ENCODE results near the gene SNTG2. TPM values are rescaled to one million over a fixed set of nuclear protein-coding genes. Genes with fewer than 3 reads are reported as not detected.

SNTG2 gene
- polyA plus RNA-seq, 4 donors = 2.0 to 2.7 (median 2.2) TPM

DNA sequence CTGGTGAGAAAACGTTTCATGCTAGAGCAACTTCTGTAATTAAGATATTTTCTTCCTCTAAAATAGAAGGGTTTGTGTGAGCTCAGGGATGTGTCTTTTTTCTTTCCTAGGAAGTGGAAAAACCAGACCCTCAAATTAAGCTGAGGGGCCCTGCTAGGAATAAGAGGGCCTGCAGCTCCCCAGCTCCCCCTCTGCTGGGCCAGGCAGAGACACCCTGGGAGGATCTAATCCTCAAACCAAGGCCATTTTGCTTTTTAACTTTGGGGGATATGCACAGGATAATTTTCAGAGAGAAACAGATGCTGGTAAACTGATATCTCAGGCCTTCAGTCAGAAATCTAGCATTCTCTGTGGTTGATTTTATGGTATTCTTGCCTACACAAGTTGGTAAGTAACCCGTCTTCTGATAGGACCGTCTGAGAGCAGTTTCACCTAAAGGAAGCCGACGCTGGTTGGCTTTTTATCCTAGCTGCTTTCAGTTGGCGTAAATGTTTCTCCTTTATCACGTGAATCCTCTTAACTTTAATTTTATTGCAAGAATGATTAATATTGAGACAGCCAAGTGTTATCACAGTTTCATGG lies 34.8 kb downstream of the SNTG2 start:
- no peak for DNase-seq (ENCODE audit: low read depth in 4 of 4, low spot score in 3 of 4)

DNA sequence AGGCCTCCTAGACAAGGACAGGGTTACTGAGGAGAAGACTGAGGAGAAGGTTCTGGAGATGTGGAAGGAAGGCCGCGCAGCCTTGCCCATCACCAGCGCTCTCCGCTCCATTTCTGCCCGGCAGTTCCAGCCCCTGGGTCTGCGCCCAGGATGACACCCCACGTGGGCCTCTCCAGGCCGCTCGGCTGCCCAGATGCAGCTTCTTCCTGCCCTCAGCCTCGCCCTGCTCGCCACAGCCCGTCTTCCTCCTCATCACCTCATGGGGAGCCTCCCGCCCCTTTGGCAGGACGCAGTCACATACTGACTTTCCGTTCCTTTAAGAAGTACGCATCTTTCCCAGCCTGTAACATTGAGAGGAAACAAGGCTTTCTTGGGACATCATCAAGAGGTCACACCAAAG lies 37.1 kb downstream of the SNTG2 start:
- DNase-seq (ENCODE audit: low read depth in 4 of 4, low spot score in 3 of 4) = no peak

DNA sequence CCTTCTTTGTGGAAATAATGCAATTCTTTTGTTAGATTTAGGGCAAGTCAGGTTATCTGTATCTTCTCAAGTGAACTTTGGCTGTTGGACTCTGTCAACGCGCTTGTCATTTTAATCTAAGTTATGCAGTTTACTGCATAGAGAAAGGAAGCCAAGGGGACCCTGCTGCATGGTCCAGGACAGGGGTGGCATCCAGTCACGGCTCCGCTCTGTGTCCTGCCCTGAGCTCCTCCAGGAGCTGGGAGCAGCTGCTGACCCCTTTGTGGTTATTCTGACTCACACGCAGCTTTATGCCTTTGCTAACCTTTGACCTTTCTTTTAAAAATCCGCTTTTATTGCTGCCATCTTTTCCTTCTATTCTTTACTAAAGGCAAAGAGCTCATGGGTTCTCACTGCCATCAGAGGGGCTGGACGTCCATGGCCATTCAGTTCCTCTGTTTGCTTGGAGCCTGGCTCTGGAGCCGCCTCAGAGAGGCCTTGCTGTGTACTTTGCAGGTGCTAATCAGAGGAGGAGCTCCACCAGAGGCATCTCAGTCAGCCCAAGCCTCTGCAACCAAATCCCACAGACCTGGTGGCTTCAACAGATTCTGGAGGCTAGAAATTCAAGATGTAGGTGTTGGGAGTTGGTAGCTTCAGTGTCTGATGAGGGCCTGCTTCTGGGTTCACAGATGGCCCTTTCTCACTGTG lies 39.3 kb downstream of the SNTG2 start:
- DNase-seq (ENCODE audit: low read depth in 4 of 4, low spot score in 3 of 4) = no peak

DNA sequence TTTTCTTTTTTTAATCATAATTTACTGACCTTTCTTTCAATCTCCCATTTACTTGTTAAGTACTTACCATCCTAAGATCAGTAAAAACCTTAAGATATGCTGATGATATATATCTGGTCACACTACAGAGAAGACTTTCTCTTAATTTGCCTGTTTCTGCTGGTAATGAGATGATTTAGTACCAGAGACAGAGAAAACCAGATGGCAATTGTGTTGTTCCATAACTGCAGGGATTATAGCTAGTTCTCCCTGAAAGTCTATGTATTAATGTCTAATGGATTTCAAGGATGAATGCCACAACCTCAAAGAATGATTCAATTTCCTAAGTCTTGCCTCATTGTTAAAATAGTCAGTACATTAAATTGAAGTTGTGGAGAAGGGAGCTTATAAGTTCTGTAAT lies 40.3 kb downstream of the SNTG2 start:
- no peak for DNase-seq (ENCODE audit: low read depth in 4 of 4, low spot score in 3 of 4)

DNA sequence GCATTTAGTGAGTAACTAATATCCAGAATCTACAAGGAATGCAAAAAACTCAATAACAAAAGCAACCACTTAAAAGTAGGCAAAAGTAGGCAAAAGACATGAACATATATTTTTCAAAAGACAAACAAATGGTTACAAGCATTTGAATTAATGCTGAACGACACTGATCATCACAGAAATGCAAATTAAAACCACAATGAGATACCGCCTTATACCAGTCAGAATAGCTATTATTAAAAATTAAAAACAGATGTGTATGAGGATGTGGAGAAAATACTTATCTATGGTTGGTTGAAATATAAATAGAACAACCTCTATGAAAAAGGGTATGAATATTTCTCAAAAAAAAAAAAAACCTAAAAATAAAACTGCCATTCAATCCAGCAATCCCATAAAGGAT lies 51.7 kb downstream of the SNTG2 start:
- DNase-seq (ENCODE audit: low read depth in 4 of 4, low spot score in 3 of 4) = no peak

DNA sequence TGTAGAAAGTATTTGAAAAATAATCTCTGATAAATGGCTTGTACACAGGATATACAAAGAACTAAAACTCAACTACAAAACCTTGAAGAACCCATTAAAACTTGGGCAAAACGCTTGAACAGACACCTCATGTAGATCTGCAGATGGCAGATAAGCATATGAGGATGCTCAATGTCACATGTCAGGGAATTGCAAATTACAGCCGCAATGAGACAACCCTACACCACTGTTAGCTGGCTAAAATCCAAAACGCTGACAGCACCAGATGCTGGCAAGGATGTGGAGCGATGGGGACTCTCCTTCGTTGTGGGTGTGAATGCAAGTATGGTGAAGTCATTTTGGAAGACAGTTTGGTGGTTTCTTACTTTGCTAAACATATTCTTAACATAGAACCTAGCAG lies 53.7 kb downstream of the SNTG2 start:
- DNase-seq (ENCODE audit: low read depth in 4 of 4, low spot score in 3 of 4) = no peak

DNA sequence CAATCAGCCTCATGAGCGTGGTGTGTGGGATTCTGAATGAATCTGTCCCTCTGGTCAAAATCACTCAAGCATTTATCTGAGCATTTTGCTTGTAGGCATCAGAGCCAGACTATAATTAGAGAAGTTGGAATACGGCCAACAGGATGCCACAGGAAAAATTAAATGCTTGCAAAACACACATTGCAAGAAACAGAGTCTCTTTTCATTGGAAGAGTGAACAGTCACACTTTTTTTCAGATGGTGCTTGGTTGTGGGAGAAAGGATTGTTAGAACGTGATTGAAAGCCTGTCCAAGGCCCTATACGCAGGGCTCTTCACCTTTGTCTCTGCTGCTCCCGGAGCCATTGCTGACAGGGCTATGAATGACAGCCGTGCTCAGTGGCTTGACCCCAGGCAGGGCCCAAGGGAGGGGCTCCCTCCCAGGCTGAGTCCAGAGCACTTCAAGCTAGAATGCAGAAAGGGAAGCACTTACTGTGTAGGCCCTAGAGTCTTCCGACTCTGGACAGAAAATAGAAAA lies 59.8 kb downstream of the SNTG2 start:
- peak; percentile 26 to 60 (median 48) for DNase-seq (ENCODE audit: low read depth in 4 of 4, low spot score in 3 of 4)

DNA sequence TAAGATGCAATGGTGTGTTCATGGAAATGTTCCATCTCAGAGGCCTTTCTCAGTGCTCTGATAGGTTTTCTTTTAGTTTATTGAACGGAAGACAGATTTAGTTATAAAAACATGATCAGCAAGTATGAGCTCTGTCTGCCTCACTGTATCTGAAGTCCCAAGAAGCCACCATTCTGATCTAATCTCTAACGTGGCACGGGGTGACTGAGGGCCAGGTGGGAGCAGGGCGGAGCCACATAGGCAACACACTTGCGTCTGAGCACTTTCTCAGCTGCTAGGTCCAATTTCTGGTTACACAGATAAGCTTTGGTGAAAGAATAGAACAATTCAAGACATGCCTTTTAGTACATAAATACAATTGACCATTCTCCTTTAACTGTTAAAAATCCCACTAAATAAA lies 60.4 kb downstream of the SNTG2 start:
- no peak for DNase-seq (ENCODE audit: low read depth in 4 of 4, low spot score in 3 of 4)

DNA sequence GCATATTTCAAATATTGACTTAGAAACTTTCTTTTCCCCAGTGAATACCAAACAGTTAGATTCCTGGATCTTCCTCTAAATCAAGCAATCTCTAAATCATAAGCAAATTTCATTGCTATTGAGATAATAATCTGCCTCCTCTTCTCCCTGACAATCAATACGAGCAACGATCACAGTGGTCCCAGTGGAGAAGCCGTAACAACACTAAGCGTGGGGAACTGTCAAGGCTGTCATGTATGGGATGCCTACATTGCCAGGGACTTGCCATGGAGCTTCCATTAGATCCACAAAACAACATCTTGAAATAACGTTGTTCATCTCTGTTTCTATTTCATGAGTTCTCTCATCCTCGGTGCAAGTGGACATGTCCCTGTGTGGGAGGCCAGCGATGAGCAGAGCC lies 61.3 kb downstream of the SNTG2 start:
- DNase-seq (ENCODE audit: low read depth in 4 of 4, low spot score in 3 of 4) = no peak

DNA sequence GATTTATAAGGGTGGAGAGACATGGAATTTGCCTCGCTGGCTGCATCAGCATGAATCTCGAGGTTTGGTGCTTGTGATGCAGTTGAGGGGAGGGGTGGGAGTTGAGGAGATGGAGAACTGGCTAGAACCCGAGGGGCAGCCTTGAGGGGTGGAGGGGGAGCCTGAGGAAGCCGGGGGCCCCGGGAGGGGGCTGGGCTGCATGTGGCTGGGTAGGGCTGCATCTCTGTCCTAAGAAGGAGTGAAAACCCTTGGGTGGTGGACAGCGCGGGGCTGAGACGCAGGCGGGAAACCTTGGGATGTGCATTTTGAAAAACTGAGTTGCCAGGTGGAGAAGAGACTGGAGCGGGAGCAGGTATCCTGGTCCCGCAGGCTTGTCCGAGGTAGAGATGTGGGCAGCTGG lies 64.2 kb downstream of the SNTG2 start:
- DNase-seq (ENCODE audit: low read depth in 4 of 4, low spot score in 3 of 4) = no peak

DNA sequence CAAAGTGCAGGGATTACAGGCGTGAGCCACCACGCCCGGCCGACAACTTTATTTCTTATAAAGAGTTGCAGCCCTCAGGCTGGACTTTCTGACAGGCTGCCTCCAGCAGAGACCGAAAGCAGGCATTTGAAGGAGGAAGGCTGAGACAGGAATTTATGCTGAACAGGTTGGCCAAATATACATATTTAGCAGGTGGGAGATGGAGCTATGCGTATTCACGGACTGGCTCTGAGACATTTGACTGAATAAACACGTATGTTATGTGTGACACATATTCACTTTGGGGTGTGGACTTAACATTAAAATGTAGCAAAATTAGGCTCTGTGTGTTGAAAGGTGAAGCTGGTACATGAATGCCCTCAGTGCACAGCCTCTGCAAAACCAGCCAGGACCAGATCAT lies 65.9 kb downstream of the SNTG2 start:
- DNase-seq (ENCODE audit: low read depth in 4 of 4, low spot score in 3 of 4) = no peak

DNA sequence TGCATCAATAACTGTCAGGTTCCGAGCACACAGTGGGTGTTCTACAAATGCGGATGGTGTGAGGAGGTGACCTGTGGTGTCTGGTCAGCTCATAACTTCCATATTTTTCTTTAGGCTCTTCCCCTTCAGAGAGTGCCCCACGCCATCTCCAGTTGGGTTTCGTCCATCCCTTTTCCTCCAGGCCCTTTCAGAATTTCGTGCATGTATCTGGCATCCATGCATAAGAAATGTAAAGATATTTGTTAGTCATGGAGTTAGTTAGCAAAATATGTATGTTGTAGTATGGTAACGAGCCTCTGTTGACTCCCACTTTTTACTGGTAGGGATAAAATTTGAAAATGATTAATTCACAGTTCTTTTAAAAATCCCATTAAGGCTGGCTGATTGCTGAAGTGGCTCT lies 67.2 kb downstream of the SNTG2 start:
- no peak for DNase-seq (ENCODE audit: low read depth in 4 of 4, low spot score in 3 of 4)

DNA sequence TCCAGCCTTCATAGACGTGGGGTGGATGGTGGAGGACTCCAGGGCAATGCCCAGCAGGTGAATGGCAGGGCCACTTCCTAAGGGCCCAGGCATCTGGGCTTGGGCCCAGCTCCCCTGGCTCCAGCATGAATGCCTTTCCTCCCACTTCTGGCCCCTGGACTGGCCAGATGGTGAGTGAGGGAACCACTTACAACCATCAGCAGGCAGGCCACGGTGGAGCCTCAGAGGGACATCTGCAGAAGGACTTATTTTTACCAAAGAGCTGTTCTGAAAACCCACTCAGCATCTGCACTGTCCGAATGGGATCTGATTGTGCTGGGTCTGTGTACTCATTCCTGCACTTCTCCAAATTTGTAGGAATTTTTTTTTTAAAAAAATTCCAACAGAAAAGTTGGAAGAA lies 69.6 kb downstream of the SNTG2 start:
- no peak for DNase-seq (ENCODE audit: low read depth in 4 of 4, low spot score in 3 of 4)

DNA sequence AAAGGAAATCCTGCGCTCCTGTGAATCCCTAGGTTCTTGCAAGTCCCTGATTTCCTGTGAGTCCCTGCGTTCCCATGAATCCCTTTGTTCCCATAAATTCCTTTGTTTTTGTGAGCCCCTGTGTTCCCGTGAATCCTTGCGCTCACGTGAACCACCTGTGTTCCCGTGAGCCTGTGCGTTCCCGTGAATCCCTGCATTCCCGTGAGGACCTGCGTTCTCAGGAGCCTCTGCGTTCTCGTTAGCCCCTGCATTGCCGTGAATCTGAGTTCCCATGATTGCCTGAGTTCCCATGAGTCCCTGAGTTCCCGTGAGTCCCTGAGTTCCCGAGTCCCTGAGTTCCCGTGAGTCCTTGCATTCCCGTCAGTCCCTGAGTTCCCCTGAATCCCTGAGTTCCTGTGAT lies 71.5 kb downstream of the SNTG2 start:
- DNase-seq (ENCODE audit: low read depth in 4 of 4, low spot score in 3 of 4) = no peak

DNA sequence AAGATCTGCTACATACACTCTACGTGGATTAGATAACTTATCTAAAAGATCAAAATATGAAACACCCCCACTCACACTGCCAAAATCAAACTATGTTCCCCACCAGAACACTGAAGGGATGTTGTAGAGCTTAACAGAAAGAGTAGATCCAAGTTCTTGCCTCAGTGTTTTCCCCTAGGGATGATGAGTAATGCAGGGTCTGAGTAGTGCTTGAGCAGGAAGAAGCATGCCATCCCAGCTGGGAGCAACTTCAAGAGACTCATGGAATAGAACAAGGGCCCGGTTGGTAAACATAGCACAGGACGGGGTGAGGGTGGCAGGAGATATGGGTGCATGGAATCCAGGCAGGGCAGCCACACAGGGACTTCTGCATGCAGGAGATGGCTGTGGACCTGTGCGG lies 74.3 kb downstream of the SNTG2 start:
- DNase-seq (ENCODE audit: low read depth in 4 of 4, low spot score in 3 of 4) = no peak

DNA sequence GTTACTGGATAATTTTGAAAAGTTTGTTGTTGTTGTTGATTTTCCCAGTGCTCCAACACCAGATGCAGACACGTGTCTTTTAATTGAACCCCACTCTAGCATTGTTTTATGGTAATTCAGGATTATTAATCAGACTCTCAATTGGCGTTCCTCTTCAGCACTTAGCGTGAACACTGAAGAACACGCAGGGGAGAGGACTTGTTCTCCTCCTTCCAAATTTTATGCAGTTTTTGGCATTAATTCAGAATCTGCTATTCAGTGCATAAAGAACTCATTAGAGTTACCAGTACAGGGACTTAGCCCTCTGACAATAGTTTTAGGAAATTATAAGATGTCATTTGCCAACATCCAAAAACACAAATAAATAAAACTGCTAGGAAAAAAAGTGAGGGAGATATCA lies 75.5 kb downstream of the SNTG2 start:
- DNase-seq (ENCODE audit: low read depth in 4 of 4, low spot score in 3 of 4) = no peak

DNA sequence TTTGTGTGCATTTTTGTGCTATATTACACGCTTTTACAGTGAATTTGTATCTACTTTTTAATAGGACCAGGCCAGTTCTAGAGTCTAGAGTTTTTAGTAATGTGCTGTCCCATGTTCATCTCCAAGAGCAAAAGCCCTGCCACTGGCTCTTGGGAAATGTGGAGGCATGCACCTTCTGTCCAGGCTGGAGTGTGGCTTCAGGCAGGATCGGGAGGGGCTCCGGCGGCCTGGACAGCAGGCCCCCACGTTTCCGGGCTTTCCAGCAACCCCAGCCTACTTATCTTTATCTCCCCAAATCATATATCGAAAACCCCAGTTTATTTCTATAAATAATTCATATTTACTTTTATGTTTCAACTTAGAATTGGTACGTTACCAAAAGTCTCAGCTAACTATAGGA lies 78.2 kb downstream of the SNTG2 start:
- DNase-seq (ENCODE audit: low read depth in 4 of 4, low spot score in 3 of 4) = no peak

DNA sequence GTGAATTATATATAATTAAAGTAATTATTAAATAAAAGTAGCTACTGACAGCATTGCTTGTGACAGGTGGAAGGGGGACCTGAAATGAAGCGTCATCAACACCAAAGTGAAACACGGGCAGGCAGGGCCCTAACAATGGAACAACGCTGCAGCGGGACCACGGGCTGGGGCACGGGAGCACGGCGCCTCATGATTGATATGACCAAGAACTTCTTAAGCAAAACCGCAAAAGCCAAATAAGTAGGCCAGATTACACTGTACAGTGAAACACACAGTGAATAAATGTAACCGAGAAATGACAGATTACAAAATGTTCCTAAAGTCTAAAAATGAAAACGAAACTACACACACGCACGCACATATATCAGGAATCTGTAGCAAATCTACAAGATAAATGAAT lies 81.4 kb downstream of the SNTG2 start:
- no peak for DNase-seq (ENCODE audit: low read depth in 4 of 4, low spot score in 3 of 4)

DNA sequence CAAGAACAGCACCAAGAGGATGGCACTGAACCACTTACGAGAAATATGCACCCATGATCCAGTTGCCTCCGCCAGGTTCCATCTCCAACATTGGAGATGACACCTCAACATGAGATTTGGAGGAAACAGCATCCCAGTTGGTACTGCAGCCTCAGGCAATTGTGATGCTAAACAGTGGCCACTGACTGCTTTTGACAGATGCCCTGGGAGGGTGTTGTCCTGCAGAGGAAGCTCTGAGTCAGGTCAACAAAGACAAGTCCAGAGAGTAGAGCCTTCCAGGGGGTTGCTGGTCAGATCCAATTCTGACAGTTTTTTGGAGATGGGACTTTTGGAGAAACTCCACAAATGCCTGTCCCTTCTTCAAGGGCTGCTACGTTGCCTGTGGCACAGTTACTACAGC lies 82.4 kb downstream of the SNTG2 start:
- no peak for DNase-seq (ENCODE audit: low read depth in 4 of 4, low spot score in 3 of 4)

DNA sequence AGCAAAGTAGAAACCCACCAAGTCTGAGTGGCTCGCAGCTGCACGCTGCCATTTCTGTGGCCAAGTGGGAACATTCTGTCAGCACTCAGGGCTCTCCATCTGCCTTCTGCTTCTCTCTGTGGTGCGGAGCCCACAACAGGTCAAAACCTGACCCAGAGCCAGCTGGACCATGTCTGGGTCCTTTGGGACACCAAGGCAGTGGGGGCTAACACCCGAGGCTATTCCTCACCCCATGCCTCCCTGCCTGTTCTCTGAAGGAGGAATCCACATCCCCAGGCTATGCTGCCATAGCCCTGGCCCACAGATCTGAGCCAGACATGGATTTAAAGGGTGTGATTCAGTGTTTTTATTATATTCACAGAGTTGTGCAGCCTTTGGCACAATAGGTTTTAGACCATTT lies 86.4 kb downstream of the SNTG2 start:
- DNase-seq (ENCODE audit: low read depth in 4 of 4, low spot score in 3 of 4) = no peak

DNA sequence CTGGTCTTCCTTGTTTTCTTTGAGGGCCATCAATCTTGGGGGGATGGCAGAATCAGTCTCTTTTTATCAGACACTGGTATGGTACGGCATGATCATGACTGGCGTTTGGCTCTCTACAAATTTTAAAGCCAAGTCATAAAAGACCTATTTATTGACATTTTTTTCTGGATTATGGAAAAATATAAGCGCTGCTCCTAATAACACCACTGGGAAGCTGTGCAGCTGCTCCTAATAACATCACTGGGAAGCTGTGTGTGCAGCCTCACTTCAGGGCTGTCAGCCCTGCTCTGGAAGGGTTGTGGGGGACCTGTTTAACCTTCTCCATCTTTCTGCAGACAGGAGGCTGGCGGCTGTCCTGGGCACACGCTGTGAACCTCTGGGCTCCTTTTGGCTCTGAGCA lies 88.9 kb downstream of the SNTG2 start:
- DNase-seq (ENCODE audit: low read depth in 4 of 4, low spot score in 3 of 4) = no peak

DNA sequence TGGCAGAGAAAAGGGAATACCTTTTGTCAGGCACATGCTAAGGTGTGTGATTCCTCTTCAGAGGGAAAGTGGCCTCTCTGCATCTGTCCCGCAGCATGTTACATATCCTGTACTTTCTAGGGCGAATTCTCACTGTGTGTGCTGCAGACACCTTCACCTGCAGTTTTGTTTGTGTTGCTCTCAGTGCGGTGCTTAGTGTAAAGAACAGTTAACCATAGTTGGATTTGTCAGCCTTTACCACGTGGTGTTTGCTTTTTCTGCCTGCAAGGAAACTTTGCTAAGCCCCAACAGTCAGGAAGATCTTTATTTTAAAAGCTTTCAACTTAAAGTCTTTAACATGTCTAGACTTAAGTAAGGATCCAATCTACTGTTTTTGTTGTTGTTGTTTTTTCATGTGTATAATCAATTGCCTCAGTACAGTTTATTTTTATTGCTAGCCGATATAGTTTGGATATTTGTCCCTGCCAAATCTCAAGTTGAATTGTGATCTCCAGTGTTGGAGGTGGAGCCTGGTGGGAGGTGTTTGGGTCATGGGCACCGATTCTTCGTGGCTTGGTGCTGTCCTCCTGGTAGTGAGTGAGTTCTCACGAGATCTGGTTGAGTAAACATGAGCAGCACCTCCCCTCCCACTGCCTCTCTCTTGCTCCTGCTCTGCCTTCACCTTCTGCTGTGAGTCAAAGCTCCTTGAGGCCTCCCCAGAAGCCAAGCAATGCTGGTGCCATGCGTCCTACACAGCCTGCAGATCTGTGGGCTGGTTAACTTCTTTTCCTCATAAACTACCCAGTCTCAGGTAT lies 90.6 kb downstream of the SNTG2 start:
- DNase-seq (ENCODE audit: low read depth in 4 of 4, low spot score in 3 of 4) = no peak
